GM12891 (cell line): ENCODE data around the gene ABCA1.

Source experiments
- POLR2A ChIP-seq: IDR thresholded peaks from 2 replicates; pipeline ENCODE4 v1.6.1; 2011; ENCODE audit warnings: low read depth, low read length, control low read depth
- POLR2AphosphoS5 ChIP-seq: IDR thresholded peaks from 2 replicates; pipeline ENCODE4 v1.6.1; 2011; ENCODE audit warnings: low read depth, low read length, control low read depth

DNA sequence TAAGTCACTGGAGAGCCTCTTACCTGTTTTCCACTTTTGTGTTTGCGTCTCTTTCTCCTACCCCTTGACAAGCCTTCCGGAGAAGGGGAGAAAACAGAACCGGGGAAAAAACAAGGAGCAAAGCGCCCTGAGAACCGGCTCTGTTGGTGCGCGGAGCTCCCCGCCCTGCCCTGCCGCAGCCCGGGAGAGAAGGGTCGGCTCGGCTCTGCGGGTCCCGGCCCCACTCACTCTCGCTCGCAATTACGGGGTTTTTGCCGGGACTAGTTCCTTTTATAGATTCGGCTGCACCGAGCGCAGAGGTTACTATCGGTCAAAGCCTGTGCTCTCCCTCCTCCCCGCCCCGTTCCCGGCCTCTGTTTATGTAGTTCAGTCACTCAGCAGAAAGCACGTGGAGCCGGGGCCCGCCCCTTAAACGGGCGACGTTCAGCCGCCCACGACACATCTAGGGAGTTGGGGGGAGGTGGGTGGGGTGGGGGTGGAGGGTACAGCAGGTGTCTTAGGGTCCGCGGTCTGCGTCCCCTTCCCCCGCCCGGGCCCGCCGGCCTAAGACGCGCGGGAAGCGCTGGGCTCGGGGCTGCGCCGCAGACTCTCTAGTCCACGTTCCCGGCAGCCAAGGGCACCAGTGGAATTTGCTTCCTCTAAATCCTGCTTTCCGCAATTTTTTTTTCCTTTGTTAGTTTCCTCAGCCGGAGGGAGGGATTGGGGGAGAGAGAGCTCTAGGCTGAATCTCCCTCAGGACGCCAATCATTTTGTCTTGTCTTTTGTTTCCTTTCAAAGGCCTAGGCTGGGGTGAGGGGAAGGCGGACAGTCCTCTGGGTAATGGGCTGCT, at the start of gene ABCA1:
- TF ChIP-seq POLR2AphosphoS5 (no peak), POLR2A (no peak)
